ENCODE data around the gene ROS1.
"Not testable (repeated sequence)": the region's sequence is repeated elsewhere in the genome, so short reads cannot be mapped to it uniquely, and the experiment has no call there.

ROS1 gene

GRCh38 chr6:117425431-117426153, at the start of gene ROS1:
Gene ROS1, minus strand, starts transcription at chr6:117425942. Its CDS starts 286 bp downstream, at chr6:117425656.
- Histone ChIP-seq H3K9me3 (ENCODE audit: control insufficient read depth, low read length) (no peaks in the 10 kb centered on the region), H3K4me1 (ENCODE audit: control insufficient read depth, insufficient read depth, low read length) (no peaks in the 10 kb centered on the region), H3K27me3 (ENCODE audit: control insufficient read depth, insufficient read depth, low read length) (no peaks in the 10 kb centered on the region), H3K4me3 (ENCODE audit: low read length) (no peak within 1 kb of the TSS), H3K36me3 (ENCODE audit: control insufficient read depth, insufficient read depth, low read length) (no peaks in the 10 kb centered on the region), H3K9ac (ENCODE audit: low read length) (no peak within 1 kb of the TSS)

- H3K36me3 ChIP-seq (ENCODE audit: control insufficient read depth, insufficient read depth, low read length): no peaks in the 10 kb centered on the region
- no peak overlapping the region for H3K4me3 ChIP-seq (ENCODE audit: low read length)
- H3K9ac ChIP-seq (ENCODE audit: low read length): no peak overlapping the region
- H3K9me3 ChIP-seq (ENCODE audit: control insufficient read depth, low read length): no peaks in the 10 kb centered on the region
- H3K4me1 ChIP-seq (ENCODE audit: control insufficient read depth, insufficient read depth, low read length): peaks cover 3% of the 10 kb centered on the region
- H3K27me3 ChIP-seq (ENCODE audit: control insufficient read depth, insufficient read depth, low read length): no peaks in the 10 kb centered on the region
Observed at GRCh38 chr6:117473401-117473800, 47.7 kb upstream of the ROS1 start.

- Histone ChIP-seq H3K27me3 (ENCODE audit: control insufficient read depth, insufficient read depth, low read length) (no peaks in the 10 kb centered on the region), H3K36me3 (ENCODE audit: control insufficient read depth, insufficient read depth, low read length) (no peaks in the 10 kb centered on the region), H3K4me1 (ENCODE audit: control insufficient read depth, insufficient read depth, low read length) (no peaks in the 10 kb centered on the region), H3K9ac (ENCODE audit: low read length) (no peak overlapping the region), H3K9me3 (ENCODE audit: control insufficient read depth, low read length) (no peaks in the 10 kb centered on the region), H3K4me3 (ENCODE audit: low read length) (no peak overlapping the region)
Observed at GRCh38 chr6:117472667-117473066, 46.9 kb upstream of the ROS1 start.

GRCh38 chr6:117469791-117470190, 44.0 kb upstream of the ROS1 start:
- Histone ChIP-seq H3K9me3 (ENCODE audit: control insufficient read depth, low read length) (no peaks in the 10 kb centered on the region), H3K27me3 (ENCODE audit: control insufficient read depth, insufficient read depth, low read length) (no peaks in the 10 kb centered on the region), H3K36me3 (ENCODE audit: control insufficient read depth, insufficient read depth, low read length) (no peaks in the 10 kb centered on the region), H3K4me3 (ENCODE audit: low read length) (no peak overlapping the region), H3K9ac (ENCODE audit: low read length) (no peak overlapping the region), H3K4me1 (ENCODE audit: control insufficient read depth, insufficient read depth, low read length) (no peaks in the 10 kb centered on the region)

- no peak overlapping the region for H3K4me3 ChIP-seq (ENCODE audit: low read length)
Observed at GRCh38 chr6:117469356-117469755, 43.6 kb upstream of the ROS1 start.

GRCh38 chr6:117468527-117468926, 42.8 kb upstream of the ROS1 start:
- H3K9ac ChIP-seq (ENCODE audit: low read length); H3K9me3 ChIP-seq (ENCODE audit: control insufficient read depth, low read length); H3K4me3 ChIP-seq (ENCODE audit: low read length); H3K27me3 ChIP-seq (ENCODE audit: control insufficient read depth, insufficient read depth, low read length); H3K36me3 ChIP-seq (ENCODE audit: control insufficient read depth, insufficient read depth, low read length): not testable (repeated sequence)
- H3K4me1 ChIP-seq (ENCODE audit: control insufficient read depth, insufficient read depth, low read length): peaks cover 11% of the 10 kb centered on the region

More at GRCh38 chr6:117469356-117469755, 43.6 kb upstream of the ROS1 start:
- Histone ChIP-seq H3K4me1 (ENCODE audit: control insufficient read depth, insufficient read depth, low read length) (peaks cover 3% of the 10 kb centered on the region), H3K9ac (ENCODE audit: low read length) (no peak overlapping the region), H3K27me3 (ENCODE audit: control insufficient read depth, insufficient read depth, low read length) (no peaks in the 10 kb centered on the region), H3K9me3 (ENCODE audit: control insufficient read depth, low read length) (no peaks in the 10 kb centered on the region), H3K36me3 (ENCODE audit: control insufficient read depth, insufficient read depth, low read length) (no peaks in the 10 kb centered on the region)

GRCh38 chr6:117467876-117468275, 42.1 kb upstream of the ROS1 start:
- Histone ChIP-seq H3K9ac (ENCODE audit: low read length) (no peak overlapping the region), H3K4me1 (ENCODE audit: control insufficient read depth, insufficient read depth, low read length) (peaks cover 11% of the 10 kb centered on the region), H3K9me3 (ENCODE audit: control insufficient read depth, low read length) (no peaks in the 10 kb centered on the region), H3K36me3 (ENCODE audit: control insufficient read depth, insufficient read depth, low read length) (no peaks in the 10 kb centered on the region), H3K4me3 (ENCODE audit: low read length) (no peak overlapping the region), H3K27me3 (ENCODE audit: control insufficient read depth, insufficient read depth, low read length) (no peaks in the 10 kb centered on the region)

GRCh38 chr6:117465691-117466090, 39.9 kb upstream of the ROS1 start:
- Histone ChIP-seq H3K9ac (ENCODE audit: low read length) (no peak overlapping the region), H3K4me3 (ENCODE audit: low read length) (no peak overlapping the region), H3K36me3 (ENCODE audit: control insufficient read depth, insufficient read depth, low read length) (no peaks in the 10 kb centered on the region), H3K4me1 (ENCODE audit: control insufficient read depth, insufficient read depth, low read length) (peaks cover 11% of the 10 kb centered on the region), H3K9me3 (ENCODE audit: control insufficient read depth, low read length) (no peaks in the 10 kb centered on the region), H3K27me3 (ENCODE audit: control insufficient read depth, insufficient read depth, low read length) (no peaks in the 10 kb centered on the region)

GRCh38 chr6:117464700-117465099, 39.0 kb upstream of the ROS1 start:
- Histone ChIP-seq H3K9ac (ENCODE audit: low read length) (no peak overlapping the region), H3K4me3 (ENCODE audit: low read length) (no peak overlapping the region), H3K4me1 (ENCODE audit: control insufficient read depth, insufficient read depth, low read length) (peaks cover 11% of the 10 kb centered on the region), H3K36me3 (ENCODE audit: control insufficient read depth, insufficient read depth, low read length) (no peaks in the 10 kb centered on the region), H3K27me3 (ENCODE audit: control insufficient read depth, insufficient read depth, low read length) (no peaks in the 10 kb centered on the region), H3K9me3 (ENCODE audit: control insufficient read depth, low read length) (no peaks in the 10 kb centered on the region)

GRCh38 chr6:117463762-117464665, 38.3 kb upstream of the ROS1 start:
- H3K9ac ChIP-seq (ENCODE audit: low read length): no peak overlapping the region
- no peaks in the 10 kb centered on the region for H3K9me3 ChIP-seq (ENCODE audit: control insufficient read depth, low read length)
- no peak overlapping the region for H3K4me3 ChIP-seq (ENCODE audit: low read length)
- no peaks in the 10 kb centered on the region for H3K27me3 ChIP-seq (ENCODE audit: control insufficient read depth, insufficient read depth, low read length)
- H3K4me1 ChIP-seq (ENCODE audit: control insufficient read depth, insufficient read depth, low read length): peaks cover 11% of the 10 kb centered on the region
- no peaks in the 10 kb centered on the region for H3K36me3 ChIP-seq (ENCODE audit: control insufficient read depth, insufficient read depth, low read length)

GRCh38 chr6:117459204-117459944, 33.6 kb upstream of the ROS1 start:
- Histone ChIP-seq H3K4me1 (ENCODE audit: control insufficient read depth, insufficient read depth, low read length) (peaks cover 8% of the 10 kb centered on the region), H3K9me3 (ENCODE audit: control insufficient read depth, low read length) (no peaks in the 10 kb centered on the region), H3K27me3 (ENCODE audit: control insufficient read depth, insufficient read depth, low read length) (no peaks in the 10 kb centered on the region), H3K4me3 (ENCODE audit: low read length) (no peak overlapping the region), H3K36me3 (ENCODE audit: control insufficient read depth, insufficient read depth, low read length) (no peaks in the 10 kb centered on the region), H3K9ac (ENCODE audit: low read length) (no peak overlapping the region)

- Histone ChIP-seq H3K4me3 (ENCODE audit: low read length) (no peak overlapping the region), H3K9me3 (ENCODE audit: control insufficient read depth, low read length) (no peaks in the 10 kb centered on the region), H3K9ac (ENCODE audit: low read length) (no peak overlapping the region), H3K4me1 (ENCODE audit: control insufficient read depth, insufficient read depth, low read length) (peaks cover 2% of the 10 kb centered on the region), H3K27me3 (ENCODE audit: control insufficient read depth, insufficient read depth, low read length) (no peaks in the 10 kb centered on the region), H3K36me3 (ENCODE audit: control insufficient read depth, insufficient read depth, low read length) (no peaks in the 10 kb centered on the region)
Observed at GRCh38 chr6:117456998-117457397, 31.3 kb upstream of the ROS1 start.

Data from mucosa of stomach (tissue), 1 donor.